ENCODE results near the gene AADAT.
"Not testable (repeated sequence)": the region's sequence is repeated elsewhere in the genome, so short reads cannot be mapped to it uniquely, and the experiment has no call there.

Gene AADAT

GRCh38 chr4:170111546-170111945, 21.8 kb upstream of the AADAT start:
- Histone ChIP-seq H3K4me1 (ENCODE audit: insufficient read depth, low read length) (peaks cover 20% of the 10 kb centered on the region), H3K27me3 (ENCODE audit: insufficient read depth, low read length) (no peaks in the 10 kb centered on the region), H3K4me3 (ENCODE audit: low read length) (no peak overlapping the region), H3K27ac (ENCODE audit: low read depth, low read length) (peak overlapping the region; percentile 22; the same call in 1 of the 2 replicates), H3K9me3 (ENCODE audit: insufficient read depth, low read depth, low read length) (peaks cover 8% of the 10 kb centered on the region), H3K9ac (ENCODE audit: low read depth, low read length) (no peak overlapping the region), H3K36me3 (ENCODE audit: insufficient read depth, low read length) (no peaks in the 10 kb centered on the region)
- 96% methylated on average over 3 of the region's 3 CpGs for WGBS

DNA sequence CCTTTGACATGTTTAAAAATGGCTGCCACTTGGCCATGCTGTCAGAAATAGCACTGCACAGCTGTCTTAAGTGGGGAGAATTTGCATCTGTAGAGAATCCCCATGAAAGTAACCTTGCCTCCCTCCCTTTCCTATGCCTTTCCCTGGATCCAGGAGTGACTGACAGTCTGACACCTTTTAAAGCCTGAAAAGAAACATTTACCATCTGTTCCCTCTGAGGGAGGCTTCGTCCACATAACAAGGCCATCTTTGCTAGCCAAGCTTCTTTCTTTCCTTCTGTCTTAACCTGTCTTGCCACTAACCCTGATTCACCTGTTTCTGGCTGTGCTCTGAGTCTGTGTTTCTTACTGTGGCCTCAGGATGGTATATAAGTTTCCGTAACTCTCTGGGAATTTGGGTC, 21.3 kb upstream of the AADAT start:
- no peak overlapping the region for H3K9ac ChIP-seq (ENCODE audit: low read depth, low read length)
- H3K4me3 ChIP-seq (ENCODE audit: low read length), result no peak overlapping the region
- H3K36me3 ChIP-seq (ENCODE audit: insufficient read depth, low read length), result no peaks in the 10 kb centered on the region
- H3K9me3 ChIP-seq (ENCODE audit: insufficient read depth, low read depth, low read length), result peaks cover 5% of the 10 kb centered on the region
- no peaks in the 10 kb centered on the region for H3K27me3 ChIP-seq (ENCODE audit: insufficient read depth, low read length)
- peak overlapping the region; percentile 22; the same call in 1 of the 2 replicates for H3K27ac ChIP-seq (ENCODE audit: low read depth, low read length)
- WGBS, result 50% methylated on average over 1 of the region's 2 CpGs
- H3K4me1 ChIP-seq (ENCODE audit: insufficient read depth, low read length), result peaks cover 20% of the 10 kb centered on the region

DNA sequence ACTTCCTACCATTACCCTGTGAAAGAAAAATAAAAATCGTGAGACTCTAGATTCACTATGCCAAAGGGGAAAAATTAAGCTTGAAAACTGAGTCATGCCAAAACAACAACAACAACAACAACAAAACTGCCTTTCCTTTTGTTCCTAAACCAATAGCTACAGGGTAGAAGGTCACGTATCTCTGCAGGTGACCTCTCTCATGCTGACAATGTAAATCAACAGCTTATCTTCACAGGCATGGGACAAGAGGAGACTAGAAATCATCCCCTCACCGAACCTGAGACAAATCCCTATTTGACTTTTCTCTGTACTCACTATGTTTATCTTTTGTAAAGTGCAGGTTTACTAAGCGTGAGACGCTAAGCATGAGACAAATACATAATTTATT, 20.5 kb upstream of the AADAT start:
- 42% methylated on average over 5 of the region's 5 CpGs for WGBS
- Histone ChIP-seq H3K9me3 (ENCODE audit: insufficient read depth, low read depth, low read length) (no peaks in the 10 kb centered on the region), H3K27ac (ENCODE audit: low read depth, low read length) (peak overlapping the region; percentile 47; the same call in 1 of the 2 replicates), H3K27me3 (ENCODE audit: insufficient read depth, low read length) (no peaks in the 10 kb centered on the region), H3K36me3 (ENCODE audit: insufficient read depth, low read length) (no peaks in the 10 kb centered on the region), H3K9ac (ENCODE audit: low read depth, low read length) (no peak overlapping the region), H3K4me1 (ENCODE audit: insufficient read depth, low read length) (peaks cover 20% of the 10 kb centered on the region), H3K4me3 (ENCODE audit: low read length) (no peak overlapping the region)

GRCh38 chr4:170109586-170110284, 20.0 kb upstream of the AADAT start:
- Histone ChIP-seq H3K9ac (ENCODE audit: low read depth, low read length) (no peak overlapping the region), H3K9me3 (ENCODE audit: insufficient read depth, low read depth, low read length) (no peaks in the 10 kb centered on the region), H3K4me3 (ENCODE audit: low read length) (no peak overlapping the region), H3K27me3 (ENCODE audit: insufficient read depth, low read length) (no peaks in the 10 kb centered on the region), H3K36me3 (ENCODE audit: insufficient read depth, low read length) (no peaks in the 10 kb centered on the region), H3K27ac (ENCODE audit: low read depth, low read length) (peak overlapping the region; percentile 47; the same call in 1 of the 2 replicates), H3K4me1 (ENCODE audit: insufficient read depth, low read length) (peaks cover 20% of the 10 kb centered on the region)
- 80% methylated on average over 6 of the region's 6 CpGs for WGBS

DNA sequence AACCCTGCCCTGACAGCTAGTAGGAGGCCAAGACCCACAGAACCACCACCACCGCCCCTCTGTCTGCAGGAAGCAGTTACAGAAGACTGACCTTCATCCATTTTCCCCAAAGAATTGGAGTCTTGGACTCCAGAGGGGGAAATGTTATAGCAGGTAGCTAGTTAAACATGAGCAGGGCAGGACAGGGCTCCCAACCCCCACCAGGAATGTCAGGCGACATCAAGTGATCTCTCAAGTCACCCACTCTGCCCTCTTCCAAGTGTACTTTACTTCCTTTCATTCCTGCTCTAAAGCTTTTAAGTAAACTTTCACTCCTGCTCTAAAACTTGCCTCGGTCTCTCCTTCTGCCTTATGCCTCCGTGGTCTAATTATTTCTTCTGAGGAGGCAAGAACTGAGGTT, 17.1 kb upstream of the AADAT start:
- Histone ChIP-seq H3K9me3 (ENCODE audit: insufficient read depth, low read depth, low read length) (no peaks in the 10 kb centered on the region), H3K4me3 (ENCODE audit: low read length) (no peak overlapping the region), H3K4me1 (ENCODE audit: insufficient read depth, low read length) (peaks cover 20% of the 10 kb centered on the region), H3K9ac (ENCODE audit: low read depth, low read length) (no peak overlapping the region), H3K27ac (ENCODE audit: low read depth, low read length) (no peak overlapping the region), H3K27me3 (ENCODE audit: insufficient read depth, low read length) (no peaks in the 10 kb centered on the region), H3K36me3 (ENCODE audit: insufficient read depth, low read length) (no peaks in the 10 kb centered on the region)
- 87% methylated on average over 4 of the region's 4 CpGs for WGBS

- WGBS, result 93% methylated on average over 1 of the region's 1 CpG
These were observed 12.7 kb upstream of the AADAT start for GRCh38 chr4:170102426-170102825.

DNA sequence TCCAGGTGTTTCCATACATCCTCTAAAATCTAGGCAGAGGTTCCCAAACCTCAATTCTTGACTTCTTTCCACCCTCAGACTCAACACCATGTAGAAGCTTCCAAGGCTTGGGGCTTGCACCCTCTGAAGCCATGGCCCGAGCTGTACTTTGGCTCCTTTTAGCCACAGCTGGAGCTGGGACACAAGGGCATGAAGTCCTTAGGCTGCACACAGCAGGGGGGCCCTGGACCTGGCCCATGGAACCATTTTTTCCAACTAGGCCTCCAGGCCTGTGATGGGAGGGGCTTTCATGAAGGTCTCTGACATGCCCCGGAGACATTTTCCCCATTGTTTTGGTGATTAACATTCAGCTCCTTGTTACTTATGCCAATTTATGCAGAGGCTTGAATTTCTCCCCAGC, 8.4 kb upstream of the AADAT start:
- not testable (repeated sequence) for H3K27ac ChIP-seq (ENCODE audit: low read depth, low read length); H3K9ac ChIP-seq (ENCODE audit: low read depth, low read length); H3K27me3 ChIP-seq (ENCODE audit: insufficient read depth, low read length); H3K9me3 ChIP-seq (ENCODE audit: insufficient read depth, low read depth, low read length); H3K4me3 ChIP-seq (ENCODE audit: low read length); H3K36me3 ChIP-seq (ENCODE audit: insufficient read depth, low read length)
- 0 out of 2 replicates have a peak, but pooled peaks cover 10% of the 10 kb centered on the region for H3K4me1 ChIP-seq (ENCODE audit: insufficient read depth, low read length)
- WGBS, result 92% methylated on average over 2 of the region's 2 CpGs

More at GRCh38 chr4:170102426-170102825, 12.7 kb upstream of the AADAT start:
- Histone ChIP-seq H3K27ac (ENCODE audit: low read depth, low read length) (no peak overlapping the region), H3K36me3 (ENCODE audit: insufficient read depth, low read length) (no peaks in the 10 kb centered on the region), H3K9me3 (ENCODE audit: insufficient read depth, low read depth, low read length) (0 out of 2 replicates have a peak, but pooled peaks cover 10% of the 10 kb centered on the region), H3K27me3 (ENCODE audit: insufficient read depth, low read length) (no peaks in the 10 kb centered on the region), H3K4me1 (ENCODE audit: insufficient read depth, low read length) (no peaks in the 10 kb centered on the region), H3K9ac (ENCODE audit: low read depth, low read length) (no peak overlapping the region), H3K4me3 (ENCODE audit: low read length) (no peak overlapping the region)

GRCh38 chr4:170097681-170098080, 7.9 kb upstream of the AADAT start:
- Histone ChIP-seq H3K4me1 (ENCODE audit: insufficient read depth, low read length) (0 out of 2 replicates have a peak, but pooled peaks cover 10% of the 10 kb centered on the region), H3K27ac (ENCODE audit: low read depth, low read length) (no peak overlapping the region), H3K9me3 (ENCODE audit: insufficient read depth, low read depth, low read length) (0 out of 2 replicates have a peak, but pooled peaks cover 10% of the 10 kb centered on the region), H3K4me3 (ENCODE audit: low read length) (no peak overlapping the region), H3K9ac (ENCODE audit: low read depth, low read length) (no peak overlapping the region), H3K36me3 (ENCODE audit: insufficient read depth, low read length) (no peaks in the 10 kb centered on the region), H3K27me3 (ENCODE audit: insufficient read depth, low read length) (no peaks in the 10 kb centered on the region)
- 96% methylated on average over 4 of the region's 4 CpGs for WGBS

GRCh38 chr4:170093973-170094535, 4.3 kb upstream of the AADAT start:
- 67% methylated on average over 1 of the region's 2 CpGs for WGBS
- H3K27me3 ChIP-seq (ENCODE audit: insufficient read depth, low read length), result peaks cover 6% of the 10 kb centered on the region

GRCh38 chr4:170091069-170091696, 1.4 kb upstream of the AADAT start:
- 85% methylated on average over 47 of the region's 47 CpGs for WGBS
- Histone ChIP-seq H3K27me3 (ENCODE audit: insufficient read depth, low read length) (peaks cover 6% of the 10 kb centered on the region), H3K27ac (ENCODE audit: low read depth, low read length) (no peak overlapping the region)

More at GRCh38 chr4:170093973-170094535, 4.3 kb upstream of the AADAT start:
- Histone ChIP-seq H3K27ac (ENCODE audit: low read depth, low read length) (no peak overlapping the region), H3K9me3 (ENCODE audit: insufficient read depth, low read depth, low read length) (0 out of 2 replicates have a peak, but pooled peaks cover 10% of the 10 kb centered on the region), H3K36me3 (ENCODE audit: insufficient read depth, low read length) (no peaks in the 10 kb centered on the region), H3K4me1 (ENCODE audit: insufficient read depth, low read length) (peaks cover 16% of the 10 kb centered on the region), H3K4me3 (ENCODE audit: low read length) (no peak overlapping the region), H3K9ac (ENCODE audit: low read depth, low read length) (no peak overlapping the region)

DNA sequence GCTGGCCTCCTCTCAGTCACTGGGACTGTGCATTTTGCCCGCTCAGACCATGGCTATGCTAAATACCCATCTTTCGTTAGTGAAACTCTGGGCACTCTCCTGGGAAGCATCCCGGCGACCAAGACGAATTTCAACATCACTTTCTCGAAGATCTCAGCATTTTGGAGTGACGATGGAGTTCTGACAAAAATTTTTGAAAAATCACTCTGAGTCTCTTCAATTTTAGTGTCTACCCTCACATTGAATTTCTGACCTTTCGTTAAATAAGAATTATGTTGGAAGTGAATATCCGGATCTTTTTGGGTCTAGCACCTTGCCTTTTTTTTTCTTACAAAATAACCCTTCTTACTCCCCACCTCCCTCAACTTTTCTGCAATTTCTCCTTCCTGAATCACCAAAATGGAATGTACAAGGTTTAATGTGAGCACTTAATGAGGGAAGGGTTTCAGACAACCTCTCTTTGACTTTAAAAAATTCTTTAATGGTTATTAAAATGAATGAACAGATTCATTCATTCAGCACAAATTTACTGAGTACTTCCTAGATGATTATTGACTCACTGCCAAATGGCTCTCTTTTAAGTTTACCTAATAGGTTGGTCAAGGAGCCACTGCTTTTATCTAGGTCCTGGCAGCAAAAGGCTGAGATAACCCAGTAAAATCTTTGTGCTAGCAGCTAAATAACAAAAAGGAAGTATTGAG, 746 bp upstream of the AADAT start:
- H3K9ac ChIP-seq (ENCODE audit: low read depth, low read length), result 0 out of 2 replicates have a peak overlapping the region, but pooled peaks have one; percentile 77
- 18% methylated on average over 8 of the region's 9 CpGs for WGBS

More at GRCh38 chr4:170091069-170091696, 1.4 kb upstream of the AADAT start:
- Histone ChIP-seq H3K4me3 (ENCODE audit: low read length) (no peak overlapping the region), H3K4me1 (ENCODE audit: insufficient read depth, low read length) (peaks cover 22% of the 10 kb centered on the region), H3K9ac (ENCODE audit: low read depth, low read length) (no peak overlapping the region), H3K36me3 (ENCODE audit: insufficient read depth, low read length) (peaks cover 21% of the 10 kb centered on the region), H3K9me3 (ENCODE audit: insufficient read depth, low read depth, low read length) (no peaks in the 10 kb centered on the region)

More for the DNA sequence above, 746 bp upstream of the AADAT start:
- peaks cover 22% of the 10 kb centered on the region for H3K4me1 ChIP-seq (ENCODE audit: insufficient read depth, low read length)
- H3K27ac ChIP-seq (ENCODE audit: low read depth, low read length), result no peak overlapping the region
- H3K27me3 ChIP-seq (ENCODE audit: insufficient read depth, low read length), result peaks cover 6% of the 10 kb centered on the region
- peak overlapping the region; percentile 64 for H3K4me3 ChIP-seq (ENCODE audit: low read length)
- H3K36me3 ChIP-seq (ENCODE audit: insufficient read depth, low read length), result peaks cover 27% of the 10 kb centered on the region
- H3K9me3 ChIP-seq (ENCODE audit: insufficient read depth, low read depth, low read length), result no peaks in the 10 kb centered on the region

Measured in HUES64 (cell line).